ENCODE measurements around the gene NISCH.
"Not testable (repeated sequence)": the region's sequence is repeated elsewhere in the genome, so short reads cannot be mapped to it uniquely, and the experiment has no call there.

NISCH gene

GRCh38 chr3:52517796-52518722 is 62.7 kb downstream of the NISCH start:
- DNase-seq, result no peak

- no peak for DNase-seq
Observed at GRCh38 chr3:52518723-52519444, 63.5 kb downstream of the NISCH start.

GRCh38 chr3:52519445-52520140 is 64.2 kb downstream of the NISCH start:
- DNase-seq, result no peak

GRCh38 chr3:52520141-52520667 is 64.8 kb downstream of the NISCH start:
- no peak for DNase-seq

GRCh38 chr3:52520716-52521487 is 65.5 kb downstream of the NISCH start:
- no peak for DNase-seq

GRCh38 chr3:52521488-52521824 is 66.1 kb downstream of the NISCH start:
- DNase-seq, result no peak

- DNase-seq, result no peak
Observed at GRCh38 chr3:52521881-52522650, 66.7 kb downstream of the NISCH start.

- no peak for DNase-seq
Observed at GRCh38 chr3:52522651-52523251, 67.3 kb downstream of the NISCH start.

GRCh38 chr3:52523386-52524257 is 68.2 kb downstream of the NISCH start:
- no peak for DNase-seq

- no peak for DNase-seq
Observed at GRCh38 chr3:52524258-52524751, 68.9 kb downstream of the NISCH start.

- DNase-seq, result no peak
Observed at GRCh38 chr3:52524752-52525679, 69.6 kb downstream of the NISCH start.

GRCh38 chr3:52525680-52526561 is 70.5 kb downstream of the NISCH start:
- no peak for DNase-seq

- DNase-seq, result not testable (repeated sequence)
Observed at GRCh38 chr3:52526671-52527038, 71.3 kb downstream of the NISCH start.

GRCh38 chr3:52527039-52527731 is 71.8 kb downstream of the NISCH start:
- no peak for DNase-seq

- DNase-seq, result no peak
Observed at GRCh38 chr3:52527732-52528585, 72.6 kb downstream of the NISCH start.
